HepG2 (cell line): ENCODE results near the gene ARGLU1. TPM values are rescaled to one million over a fixed set of nuclear protein-coding genes. Genes with fewer than 3 reads are reported as not detected.
A peak's percentile ranks its signal among the peaks of the same experiment; 100 is the strongest.

ENCODE experiments used
- ARNT ChIP-seq: fragments of 450-650 bp; IDR thresholded peaks from 2 replicates; pipeline ENCODE4 v1.6.1; 2017
- ATF3 ChIP-seq: sonication (generic); formaldehyde crosslinking; IDR thresholded peaks from 2 replicates; pipeline ENCODE4 v1.4.0; 2020; ENCODE audit warnings: missing genetic modification reagents
- ELF3 ChIP-seq: IDR thresholded peaks from 2 replicates; pipeline ENCODE4 v1.6.1; 2016; ENCODE audit warnings: missing genetic modification reagents, missing compliant biosample characterization
- ELF4 ChIP-seq: sonication (generic); formaldehyde crosslinking; IDR thresholded peaks from 2 replicates; pipeline ENCODE4 v1.5.0; 2020; ENCODE audit warnings: missing genetic modification reagents, mild to moderate bottlenecking, moderate library complexity, borderline replicate concordance
- GMEB2 ChIP-seq: IDR thresholded peaks from 2 replicates; pipeline ENCODE4 v1.6.1; 2016; ENCODE audit warnings: missing biosample characterization, missing genetic modification reagents, low read depth
- GZF1 ChIP-seq: sonication (generic); formaldehyde crosslinking; IDR thresholded peaks from 2 replicates; pipeline ENCODE4 v1.5.1; 2020; ENCODE audit warnings: mild to moderate bottlenecking, missing genetic modification reagents
- HNRNPH1 ChIP-seq: fragments of 200-400 bp; formaldehyde crosslinking; optimal IDR thresholded peaks from 2 replicates; pipeline ENCODE3; 2017; ENCODE audit warnings: mild to moderate bottlenecking, low read depth, low read length
- IKZF5 ChIP-seq: IDR thresholded peaks from 2 replicates; pipeline ENCODE4 v1.6.1; 2018; ENCODE audit warnings: missing genetic modification reagents, mild to moderate bottlenecking, missing compliant biosample characterization
- KDM5B ChIP-seq: sonication (generic); formaldehyde crosslinking; IDR thresholded peaks from 2 replicates; pipeline ENCODE4 v1.4.0; 2020; ENCODE audit warnings: missing genetic modification reagents, mild to moderate bottlenecking, borderline replicate concordance
- MAFK ChIP-seq, 2 experiments: IDR thresholded peaks in 1 of 2; conservative IDR thresholded peaks in 1 of 2; 2 replicates each; pipeline ENCODE4 v1.6.1; 2011; ENCODE audit warnings: improper control_type of control experiment in 2 of 2, low read length in 2 of 2
- MAX ChIP-seq: IDR thresholded peaks from 2 replicates; pipeline ENCODE4 v1.6.1; 2012; ENCODE audit warnings: inconsistent platforms
- MED13 ChIP-seq: sonication (generic); formaldehyde crosslinking; IDR thresholded peaks from 2 replicates; pipeline ENCODE4 v1.5.0; 2020; ENCODE audit warnings: missing genetic modification reagents
- NRL ChIP-seq: sonication (generic); formaldehyde crosslinking; IDR thresholded peaks from 2 replicates; pipeline ENCODE4 v1.5.0; 2020; ENCODE audit warnings: missing genetic modification reagents, mild to moderate bottlenecking, moderate library complexity, borderline replicate concordance
- PBX2 ChIP-seq: IDR thresholded peaks from 2 replicates; pipeline ENCODE4 v1.6.1; 2016; ENCODE audit warnings: control low read depth
- THYN1 ChIP-seq: sonication (generic); formaldehyde crosslinking; IDR thresholded peaks from 2 replicates; pipeline ENCODE4 v1.8.1; 2023; ENCODE audit warnings: low read depth, mild to moderate bottlenecking, moderate library complexity, missing genetic modification reagents, borderline replicate concordance
- YEATS2 ChIP-seq: sonication (generic); formaldehyde crosslinking; IDR thresholded peaks from 2 replicates; pipeline ENCODE4 v1.4.0; 2020; ENCODE audit warnings: missing genetic modification reagents, borderline replicate concordance
- ZBTB34 ChIP-seq: sonication (generic); formaldehyde crosslinking; IDR thresholded peaks from 2 replicates; pipeline ENCODE4 v1.8.0; 2022; ENCODE audit warnings: mild to moderate bottlenecking, missing genetic modification reagents
- ZFX ChIP-seq: sonication (generic); formaldehyde crosslinking; IDR thresholded peaks from 2 replicates; pipeline ENCODE4 v1.4.0; 2020; ENCODE audit warnings: mild to moderate bottlenecking, low read depth, missing genetic modification reagents, moderate library complexity
- ZNF234 ChIP-seq: sonication (generic); formaldehyde crosslinking; conservative IDR thresholded peaks from 2 replicates; pipeline ENCODE4 v1.5.1; 2020; ENCODE audit warnings: mild to moderate bottlenecking, missing genetic modification reagents
- ZNF264 ChIP-seq: sonication (generic); formaldehyde crosslinking; IDR thresholded peaks from 2 replicates; pipeline ENCODE4 v1.4.0; 2020; ENCODE audit warnings: missing genetic modification reagents
- ZNF326 ChIP-seq: sonication (generic); formaldehyde crosslinking; IDR thresholded peaks from 2 replicates; pipeline ENCODE4 v1.4.0; 2020; ENCODE audit warnings: missing genetic modification reagents, borderline replicate concordance
- ZNF460 ChIP-seq: sonication (generic); formaldehyde crosslinking; IDR thresholded peaks from 2 replicates; pipeline ENCODE4 v1.5.1; 2020; ENCODE audit warnings: missing genetic modification reagents, mild to moderate bottlenecking, borderline replicate concordance
- ZNF652 ChIP-seq: IDR thresholded peaks from 2 replicates; pipeline ENCODE4 v1.6.1; 2016; ENCODE audit warnings: low read depth, borderline replicate concordance
- ZNF839 ChIP-seq: sonication (generic); formaldehyde crosslinking; IDR thresholded peaks from 2 replicates; pipeline ENCODE4 v1.4.0; 2020; ENCODE audit warnings: missing genetic modification reagents, mild to moderate bottlenecking, borderline replicate concordance
- polyA plus RNA-seq, 8 experiments: library from polyadenylated mRNA; depleted of rRNA in 3 of 8; stranded (reverse) in 7 of 8; unstranded in 1 of 8; fragments of >200 nt; fragmentation: Illumina TruSeq in 4 of 8; extraction: Trizol in 4 of 8; gene quantifications; 2 replicates each; pipeline versions ENCODE4 v1.2.1 to v1.2.3, GENCODE V29; 2011 to 2016; ENCODE audit warnings: low read depth in 4 of 8, missing spikeins in 1 of 8, mixed read lengths in 1 of 8; ENCODE audit not compliant: insufficient read depth in 1 of 8
- total RNA-seq, 5 experiments: library from RNA; depleted of rRNA; stranded (reverse); fragments of >200 nt; fragmentation: Illumina TruSeq; extraction: Trizol; gene quantifications; 2 replicates each; pipeline ENCODE4 v1.2.3, GENCODE V29; 2016; ENCODE audit warnings: low read depth in 1 of 5

The ARGLU1 gene
- total and polyA plus RNA-seq, 2 of the 13 experiments (the other 11 are each of a cell fraction or from before 2014, with no cell fraction given), result 47.1 to 70.6 TPM

GRCh38 chr13:106567474-106568298 lies at the start of gene ARGLU1 (continued):
- TF ChIP-seq ZBTB34 (CRISPR knock-in tag) (no peak), MAX (peak; percentile 79), ZFX (CRISPR knock-in tag) (peak; percentile 95), IKZF5 (CRISPR knock-in tag) (peak; percentile 49; the same call in 1 of the 2 replicates), HNRNPH1 (no peak), ELF4 (CRISPR knock-in tag) (no peak), PBX2 (CRISPR knock-in tag) (no peak), GZF1 (peak; percentile 82), KDM5B (CRISPR knock-in tag) (peak; percentile 40; the same call in 1 of the 2 replicates), ZNF234 (CRISPR knock-in tag) (0 out of 2 replicates have a peak, but pooled peaks have one; percentile 35), ELF3 (CRISPR knock-in tag) (peak; percentile 24; the same call in 1 of the 2 replicates), YEATS2 (CRISPR knock-in tag) (peak; percentile 94), ZNF264 (CRISPR knock-in tag) (0 out of 2 replicates have a peak, but pooled peaks have one; percentile 13), ZNF460 (no peak), ARNT (no peak), ATF3 (CRISPR knock-in tag) (no peak), MAFK (conservative IDR thresholded peaks at IDR 0.05 in 1 of 2, IDR thresholded peaks at IDR 0.05 in 1 of 2; ENCODE audit: low read length in 2 of 2) (no peak), ZNF652 (CRISPR knock-in tag) (no peak), MED13 (CRISPR knock-in tag) (no peak), NRL (CRISPR knock-in tag) (peak; percentile 23; the same call in 1 of the 2 replicates), GMEB2 (CRISPR knock-in tag) (peak; percentile 19; the same call in 1 of the 2 replicates), THYN1 (no peak), ZNF326 (CRISPR knock-in tag) (no peak), ZNF839 (CRISPR knock-in tag) (no peak)
